DOHH2 (cell line): Measurements from ENCODE around the gene MYORG.
A peak's percentile ranks its signal among the peaks of the same experiment; 100 is the strongest.

Experiments used
- H3F3A ChIP-seq: fragments of 200-600 bp; sonication (generic), shearing (Covaris generic); 2 replicates; pipeline ENCODE4 v1.6.0; 2016; ENCODE audit warnings: antibody characterized with exemption, mild to moderate bottlenecking; ENCODE audit not compliant: control insufficient read depth, insufficient read depth
- H3K27ac ChIP-seq: fragments of 200-600 bp; sonication (generic); 2 replicates; pipeline ENCODE4 v1.5.1; 2014; ENCODE audit warnings: low read depth, mild to moderate bottlenecking, low read length, moderate library complexity
- H3K27me3 ChIP-seq: fragments of 200-600 bp; sonication (generic); 2 replicates; pipeline ENCODE4 v1.6.1; 2014; ENCODE audit warnings: mild to moderate bottlenecking, low read length, mixed read lengths; ENCODE audit not compliant: control insufficient read depth
- H3K36me3 ChIP-seq: fragments of 200-600 bp; sonication (generic); 2 replicates; pipeline ENCODE4 v1.6.1; 2014; ENCODE audit warnings: mild to moderate bottlenecking, low read length, moderate library complexity, mixed read lengths; ENCODE audit not compliant: control insufficient read depth
- H3K4me1 ChIP-seq: fragments of 200-600 bp; sonication (generic); 2 replicates; pipeline ENCODE4 v1.6.1; 2014; ENCODE audit warnings: mild to moderate bottlenecking, low read length, mixed read lengths; ENCODE audit not compliant: control insufficient read depth
- H3K4me2 ChIP-seq: fragments of 200-600 bp; sonication (generic); 2 replicates; pipeline ENCODE4 v1.6.0; 2014; ENCODE audit warnings: mild to moderate bottlenecking, low read length, moderate library complexity
- H3K4me3 ChIP-seq: fragments of 200-600 bp; sonication (generic); 2 replicates; pipeline ENCODE4 v1.5.1; 2014; ENCODE audit warnings: mild to moderate bottlenecking, low read length, mixed read lengths
- H3K79me2 ChIP-seq: fragments of 200-600 bp; sonication (generic); 2 replicates; pipeline ENCODE4 v1.6.1; 2014; ENCODE audit warnings: mild to moderate bottlenecking, low read length, mixed read lengths; ENCODE audit not compliant: control insufficient read depth
- H3K9me2 ChIP-seq: fragments of 200-600 bp; sonication (generic); replicated peaks from 2 replicates; pipeline ENCODE4 v1.6.1; 2014; ENCODE audit warnings: mild to moderate bottlenecking, low read length, mixed read lengths; ENCODE audit not compliant: control insufficient read depth
- H3K9me3 ChIP-seq: fragments of 200-600 bp; sonication (generic); 2 replicates; pipeline ENCODE4 v1.6.1; 2014; ENCODE audit warnings: antibody characterized with exemption, low read length, mixed read lengths; ENCODE audit not compliant: control insufficient read depth, insufficient read depth
- H4K20me1 ChIP-seq: fragments of 200-600 bp; sonication (generic); 2 replicates; pipeline ENCODE4 v1.6.0; 2014; ENCODE audit warnings: low read depth, mild to moderate bottlenecking, antibody characterized with exemption, low read length, moderate library complexity; ENCODE audit not compliant: control insufficient read depth, insufficient read depth
- EZH2phosphoT487 ChIP-seq: fragments of 200-600 bp; sonication (generic); IDR thresholded peaks from 2 replicates; pipeline ENCODE4 v1.6.1; 2017; ENCODE audit warnings: borderline replicate concordance, mild to moderate bottlenecking, antibody characterized with exemption, low read length, moderate library complexity, mixed read lengths
- TF ChIP-seq, protein P1 (sequence below): fragments of 200-600 bp; sonication (generic); IDR thresholded peaks from one replicate; pipeline ENCODE4 v1.5.1; 2014; ENCODE audit warnings: antibody characterized with exemption, mild to moderate bottlenecking, low read depth, low read length; ENCODE audit not compliant: poor library complexity, severe bottlenecking

Gene MYORG

DNA sequence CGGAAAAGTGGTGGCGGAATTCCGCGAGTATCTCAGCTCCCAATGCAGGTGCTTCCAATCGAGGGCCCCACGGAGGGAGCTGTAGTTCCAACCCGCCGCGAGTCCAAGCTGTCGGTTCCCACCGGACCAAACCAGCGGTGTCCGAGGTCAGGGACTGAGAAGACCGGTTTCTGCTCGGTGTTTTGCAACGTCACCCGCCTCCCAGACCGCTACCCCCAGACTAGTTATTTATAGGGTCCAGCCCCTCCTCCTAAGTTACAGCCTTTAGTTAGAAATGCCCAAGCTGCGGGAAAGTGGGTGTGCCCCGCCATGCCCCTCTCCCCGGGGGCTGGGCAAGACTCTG, 677 bp upstream of the MYORG start:
- TF ChIP-seq EZH2phosphoT487 = no peak
- TF ChIP-seq, protein P1, sequence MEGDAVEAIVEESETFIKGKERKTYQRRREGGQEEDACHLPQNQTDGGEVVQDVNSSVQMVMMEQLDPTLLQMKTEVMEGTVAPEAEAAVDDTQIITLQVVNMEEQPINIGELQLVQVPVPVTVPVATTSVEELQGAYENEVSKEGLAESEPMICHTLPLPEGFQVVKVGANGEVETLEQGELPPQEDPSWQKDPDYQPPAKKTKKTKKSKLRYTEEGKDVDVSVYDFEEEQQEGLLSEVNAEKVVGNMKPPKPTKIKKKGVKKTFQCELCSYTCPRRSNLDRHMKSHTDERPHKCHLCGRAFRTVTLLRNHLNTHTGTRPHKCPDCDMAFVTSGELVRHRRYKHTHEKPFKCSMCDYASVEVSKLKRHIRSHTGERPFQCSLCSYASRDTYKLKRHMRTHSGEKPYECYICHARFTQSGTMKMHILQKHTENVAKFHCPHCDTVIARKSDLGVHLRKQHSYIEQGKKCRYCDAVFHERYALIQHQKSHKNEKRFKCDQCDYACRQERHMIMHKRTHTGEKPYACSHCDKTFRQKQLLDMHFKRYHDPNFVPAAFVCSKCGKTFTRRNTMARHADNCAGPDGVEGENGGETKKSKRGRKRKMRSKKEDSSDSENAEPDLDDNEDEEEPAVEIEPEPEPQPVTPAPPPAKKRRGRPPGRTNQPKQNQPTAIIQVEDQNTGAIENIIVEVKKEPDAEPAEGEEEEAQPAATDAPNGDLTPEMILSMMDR = no peak
- Histone ChIP-seq H3K27ac (no peak overlapping the region), H3K4me3 (peak overlapping the region; percentile 77), H3K79me2 (no peaks in the 10 kb centered on the region), H3K27me3 (peaks cover 16% of the 10 kb centered on the region), H3F3A (no peaks in the 10 kb centered on the region), H4K20me1 (no peaks in the 10 kb centered on the region), H3K36me3 (no peaks in the 10 kb centered on the region), H3K9me3 (no peaks in the 10 kb centered on the region), H3K4me1 (peaks cover 44% of the 10 kb centered on the region), H3K4me2 (peak overlapping the region; percentile 83), H3K9me2 (no peaks in the 10 kb centered on the region)

GRCh38 chr9:34375901-34376595, 650 bp downstream of the MYORG start:
- no peaks in the 10 kb centered on the region; the same call in 1 of the 2 replicates for H3K9me3 ChIP-seq
- TF ChIP-seq, protein P1 = peak; percentile 55
- TF ChIP-seq EZH2phosphoT487 = no peak
- peaks cover 6% of the 10 kb centered on the region for H3K27me3 ChIP-seq
- H3K4me3 ChIP-seq = peak overlapping the region; percentile 77
- no peaks in the 10 kb centered on the region for H3K36me3 ChIP-seq
- no peak overlapping the region for H3K27ac ChIP-seq
- no peaks in the 10 kb centered on the region for H4K20me1 ChIP-seq
- no peaks in the 10 kb centered on the region for H3K9me2 ChIP-seq
- H3K4me2 ChIP-seq = peak overlapping the region; percentile 83
- H3F3A ChIP-seq = no peaks in the 10 kb centered on the region
- H3K79me2 ChIP-seq = no peaks in the 10 kb centered on the region
- peaks cover 41% of the 10 kb centered on the region for H3K4me1 ChIP-seq

GRCh38 chr9:34374905-34375552, 1.7 kb downstream of the MYORG start:
- no peak overlapping the region for H3K27ac ChIP-seq
- no peak overlapping the region for H3K4me2 ChIP-seq
- no peaks in the 10 kb centered on the region for H3K9me2 ChIP-seq
- H3K27me3 ChIP-seq = no peaks in the 10 kb centered on the region
- no peak for TF ChIP-seq EZH2phosphoT487
- no peak overlapping the region for H3K4me3 ChIP-seq
- no peaks in the 10 kb centered on the region for H3F3A ChIP-seq
- peaks cover 31% of the 10 kb centered on the region for H3K4me1 ChIP-seq
- no peaks in the 10 kb centered on the region; the same call in 1 of the 2 replicates for H3K9me3 ChIP-seq
- no peaks in the 10 kb centered on the region for H3K79me2 ChIP-seq
- H4K20me1 ChIP-seq = no peaks in the 10 kb centered on the region
- no peaks in the 10 kb centered on the region for H3K36me3 ChIP-seq

DNA sequence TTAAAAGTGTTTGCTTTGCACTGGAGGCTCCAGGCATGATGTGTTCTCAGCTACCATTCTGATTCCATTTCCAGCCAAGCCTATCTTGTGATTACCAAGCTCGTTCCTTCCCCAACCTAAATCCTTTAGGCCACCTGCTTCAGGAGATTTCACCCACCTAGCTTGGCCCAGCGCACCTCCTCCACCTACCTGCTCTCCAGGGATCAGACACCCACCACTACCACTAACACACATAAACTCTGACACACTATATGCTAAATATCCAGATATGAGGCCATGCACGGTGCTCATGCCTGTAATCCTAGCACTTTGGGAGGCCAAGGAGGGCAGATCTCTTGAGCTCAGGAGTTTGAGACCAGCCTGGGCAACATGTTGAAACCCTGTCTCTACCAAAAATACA, 2.4 kb downstream of the MYORG start:
- Histone ChIP-seq H3K36me3 (no peaks in the 10 kb centered on the region), H3K9me3 (no peaks in the 10 kb centered on the region; the same call in 1 of the 2 replicates), H3F3A (no peaks in the 10 kb centered on the region), H3K27ac (no peak overlapping the region), H3K4me2 (no peak overlapping the region), H4K20me1 (no peaks in the 10 kb centered on the region), H3K4me1 (peaks cover 24% of the 10 kb centered on the region), H3K27me3 (no peaks in the 10 kb centered on the region), H3K4me3 (no peak overlapping the region), H3K79me2 (no peaks in the 10 kb centered on the region), H3K9me2 (no peaks in the 10 kb centered on the region)
- TF ChIP-seq, protein P1 = no peak
- TF ChIP-seq EZH2phosphoT487 = no peak
